Trophoblast cell (in vitro differentiated cells and primary cell): ENCODE data around the gene NUP205.

ENCODE experiments used
- DNase-seq, 2 donors: peaks; one replicate each; pipeline ENCODE4 v3.0.0-alpha.2; 2016
- H2AFZ ChIP-seq: 2 replicates; pipeline ENCODE4 v1.6.1; 2013; ENCODE audit warnings: low read length, moderate library complexity, mild to moderate bottlenecking; ENCODE audit not compliant: insufficient read depth, poor library complexity
- H2AK5ac ChIP-seq: 2 replicates; pipeline ENCODE4 v1.6.1; 2013; ENCODE audit warnings: mild to moderate bottlenecking, low read length
- H2BK120ac ChIP-seq: 2 replicates; pipeline ENCODE4 v1.6.1; 2013; ENCODE audit warnings: low read length, mild to moderate bottlenecking, moderate library complexity; ENCODE audit not compliant: insufficient read depth, poor library complexity
- H2BK12ac ChIP-seq: 2 replicates; pipeline ENCODE4 v1.6.1; 2013; ENCODE audit warnings: mild to moderate bottlenecking, low read length, moderate library complexity
- H2BK5ac ChIP-seq: 2 replicates; pipeline ENCODE4 v1.6.1; 2013; ENCODE audit warnings: low read length, low read depth, moderate library complexity, mild to moderate bottlenecking; ENCODE audit not compliant: poor library complexity
- H3K14ac ChIP-seq: 2 replicates; pipeline ENCODE4 v1.6.1; 2013; ENCODE audit warnings: mild to moderate bottlenecking, low read length
- H3K18ac ChIP-seq: 2 replicates; pipeline ENCODE4 v1.6.1; 2013; ENCODE audit warnings: mild to moderate bottlenecking, low read length
- H3K23ac ChIP-seq: 2 replicates; pipeline ENCODE4 v1.6.1; 2013; ENCODE audit warnings: low read length
- H3K27ac ChIP-seq: 2 replicates; pipeline ENCODE4 v1.5.1; 2013; ENCODE audit warnings: low read depth, mild to moderate bottlenecking, inconsistent platforms, low read length, moderate library complexity
- H3K27me3 ChIP-seq: 2 replicates; pipeline ENCODE4 v1.6.1; 2013; ENCODE audit warnings: inconsistent platforms, mild to moderate bottlenecking, low read length, moderate library complexity; ENCODE audit not compliant: insufficient read depth
- H3K36me3 ChIP-seq, 2 experiments: 1 replicate in 1 of 2; 2 replicates in 1 of 2; pipeline ENCODE4 v1.6.1; 2013; ENCODE audit warnings: low read length in 2 of 2, mild to moderate bottlenecking in 2 of 2, moderate library complexity in 1 of 2; ENCODE audit not compliant: insufficient read depth in 2 of 2, control insufficient read depth in 1 of 2
- H3K4ac ChIP-seq: 2 replicates; pipeline ENCODE4 v1.6.1; 2013; ENCODE audit warnings: low read depth, mild to moderate bottlenecking, low read length, moderate library complexity
- H3K4me1 ChIP-seq, 2 experiments: 1 replicate in 1 of 2; 2 replicates in 1 of 2; pipeline ENCODE4 v1.6.1; 2013; ENCODE audit warnings: low read length in 2 of 2, mild to moderate bottlenecking in 2 of 2, moderate library complexity in 1 of 2; ENCODE audit not compliant: insufficient read depth in 2 of 2, control insufficient read depth in 1 of 2
- H3K4me2 ChIP-seq: 2 replicates; pipeline ENCODE4 v1.6.1; 2013; ENCODE audit warnings: inconsistent platforms, mild to moderate bottlenecking, low read length, moderate library complexity
- H3K4me3 ChIP-seq: 2 replicates; pipeline ENCODE4 v1.5.1; 2013; ENCODE audit warnings: mild to moderate bottlenecking, low read depth, low read length, inconsistent platforms
- H3K79me1 ChIP-seq: one replicate; pipeline ENCODE4 v1.6.1; 2013; ENCODE audit warnings: low read length
- H3K79me2 ChIP-seq: 2 replicates; pipeline ENCODE4 v1.6.1; 2013; ENCODE audit warnings: low read length, mild to moderate bottlenecking; ENCODE audit not compliant: control insufficient read depth, insufficient read depth, poor library complexity
- H3K9ac ChIP-seq: 2 replicates; pipeline ENCODE4 v1.6.1; 2013; ENCODE audit warnings: mild to moderate bottlenecking, low read length
- H3K9me3 ChIP-seq: 2 replicates; pipeline ENCODE4 v1.6.1; 2013; ENCODE audit warnings: low read depth, mild to moderate bottlenecking, control low read depth, inconsistent platforms, low read length; ENCODE audit not compliant: insufficient read depth
- H4K12ac ChIP-seq: 2 replicates; pipeline ENCODE4 v1.6.1; 2013; ENCODE audit warnings: low read depth, mild to moderate bottlenecking, low read length, moderate library complexity
- H4K8ac ChIP-seq: 2 replicates; pipeline ENCODE4 v1.6.1; 2013; ENCODE audit warnings: low read depth, mild to moderate bottlenecking, low read length, moderate library complexity
- H4K91ac ChIP-seq: one replicate; pipeline ENCODE4 v1.6.1; 2013; ENCODE audit warnings: low read depth, mild to moderate bottlenecking, low read length, moderate library complexity
- WGBS: extraction: QIAGEN DNeasy Blood & Tissue Kit; methylation state at CpG from one replicate; pipeline ENCODE4 v1.1.7; 2013; ENCODE audit warnings: missing lambda C conversion rate; ENCODE audit not compliant: insufficient read length, insufficient coverage; ENCODE audit errors: extremely low coverage; 5-methylcytosine and 5-hydroxymethylcytosine counted together

Gene NUP205

GRCh38 chr7:135616136-135616535, 58.4 kb downstream of the NUP205 start:
- no peak overlapping the region for H3K9ac ChIP-seq
- H3K4ac ChIP-seq: no peak overlapping the region
- no peak overlapping the region for H3K23ac ChIP-seq
- H3K4me2 ChIP-seq: no peak overlapping the region
- no peaks in the 10 kb centered on the region for H3K27me3 ChIP-seq
- H3K79me2 ChIP-seq: no peaks in the 10 kb centered on the region
- no peaks in the 10 kb centered on the region for H3K4me1 ChIP-seq
- H2BK12ac ChIP-seq: no peak overlapping the region
- no peak overlapping the region for H4K91ac ChIP-seq
- H3K79me1 ChIP-seq: no peaks in the 10 kb centered on the region
- no peaks in the 10 kb centered on the region for H3K9me3 ChIP-seq
- no peak overlapping the region for H2BK120ac ChIP-seq
- no CpG with 5 or more reads among the region's 1 CpG for WGBS
- no peak overlapping the region for H4K8ac ChIP-seq
- no peak overlapping the region for H3K18ac ChIP-seq
- no peak overlapping the region for H2AK5ac ChIP-seq
- no peak overlapping the region for H4K12ac ChIP-seq
- no peak overlapping the region for H3K27ac ChIP-seq
- H2AFZ ChIP-seq: no peak overlapping the region
- H2BK5ac ChIP-seq: no peak overlapping the region
- peaks cover 14 to 26% of the 10 kb centered on the region in 2 experiments for H3K36me3 ChIP-seq
- H3K14ac ChIP-seq: no peak overlapping the region
- no peak for DNase-seq
- no peak overlapping the region for H3K4me3 ChIP-seq

- Histone ChIP-seq H3K27ac (no peak overlapping the region), H3K14ac (no peak overlapping the region), H2AK5ac (no peak overlapping the region)
These were observed 60.1 kb downstream of the NUP205 start for GRCh38 chr7:135617781-135618180.

DNA sequence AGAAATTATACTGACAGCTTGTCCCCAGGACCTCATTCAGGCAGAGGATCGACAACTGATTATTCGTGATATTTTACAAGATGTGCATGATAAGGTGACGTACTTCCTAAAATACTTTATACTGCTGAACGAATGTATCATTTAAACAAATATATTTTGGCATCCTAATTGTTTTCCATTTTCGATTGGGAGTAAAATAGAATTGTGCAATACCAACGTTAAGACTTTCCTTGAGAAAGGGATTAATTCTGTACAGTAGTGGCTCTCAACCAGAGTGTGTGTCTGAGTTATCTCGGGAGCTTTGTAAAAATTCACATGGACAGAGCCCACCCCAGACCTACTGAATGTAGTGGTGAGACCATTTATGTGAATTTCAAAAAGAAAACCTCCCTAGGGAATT, 60.8 kb downstream of the NUP205 start:
- Histone ChIP-seq H3K27me3 (no peaks in the 10 kb centered on the region), H3K9ac (no peak overlapping the region), H3K9me3 (no peaks in the 10 kb centered on the region), H3K14ac (no peak overlapping the region), H3K4me3 (no peak overlapping the region), H3K18ac (no peak overlapping the region), H3K23ac (no peak overlapping the region), H3K27ac (no peak overlapping the region), H4K91ac (no peak overlapping the region), H4K8ac (no peak overlapping the region), H2BK5ac (no peak overlapping the region), H3K79me1 (no peaks in the 10 kb centered on the region), H3K36me3 (peaks cover 16 to 28% of the 10 kb centered on the region in 2 experiments), H3K79me2 (no peaks in the 10 kb centered on the region), H3K4me1 (no peaks in the 10 kb centered on the region), H4K12ac (no peak overlapping the region), H2AK5ac (no peak overlapping the region), H2BK120ac (no peak overlapping the region), H3K4me2 (no peak overlapping the region), H2AFZ (no peak overlapping the region), H3K4ac (no peak overlapping the region), H2BK12ac (no peak overlapping the region)
- no peak for DNase-seq
- no CpG with 5 or more reads among the region's 7 CpGs for WGBS

More at GRCh38 chr7:135617781-135618180, 60.1 kb downstream of the NUP205 start:
- no peak overlapping the region for H4K8ac ChIP-seq
- no CpG with 5 or more reads among the region's 2 CpGs for WGBS
- H2BK5ac ChIP-seq: no peak overlapping the region
- H3K4me1 ChIP-seq: no peaks in the 10 kb centered on the region
- H2BK120ac ChIP-seq: no peak overlapping the region
- no peak overlapping the region for H3K4me2 ChIP-seq
- H3K36me3 ChIP-seq: peaks cover 15 to 25% of the 10 kb centered on the region in 2 experiments
- H3K4me3 ChIP-seq: no peak overlapping the region
- H3K4ac ChIP-seq: no peak overlapping the region
- H4K12ac ChIP-seq: no peak overlapping the region
- H3K23ac ChIP-seq: no peak overlapping the region
- no peaks in the 10 kb centered on the region for H3K27me3 ChIP-seq
- no peak overlapping the region for H3K18ac ChIP-seq
- no peak overlapping the region for H3K9ac ChIP-seq
- no peaks in the 10 kb centered on the region for H3K79me2 ChIP-seq
- no peak overlapping the region for H2BK12ac ChIP-seq
- H4K91ac ChIP-seq: no peak overlapping the region
- H3K79me1 ChIP-seq: no peaks in the 10 kb centered on the region
- no peak overlapping the region for H2AFZ ChIP-seq
- no peaks in the 10 kb centered on the region for H3K9me3 ChIP-seq
- DNase-seq: no peak

DNA sequence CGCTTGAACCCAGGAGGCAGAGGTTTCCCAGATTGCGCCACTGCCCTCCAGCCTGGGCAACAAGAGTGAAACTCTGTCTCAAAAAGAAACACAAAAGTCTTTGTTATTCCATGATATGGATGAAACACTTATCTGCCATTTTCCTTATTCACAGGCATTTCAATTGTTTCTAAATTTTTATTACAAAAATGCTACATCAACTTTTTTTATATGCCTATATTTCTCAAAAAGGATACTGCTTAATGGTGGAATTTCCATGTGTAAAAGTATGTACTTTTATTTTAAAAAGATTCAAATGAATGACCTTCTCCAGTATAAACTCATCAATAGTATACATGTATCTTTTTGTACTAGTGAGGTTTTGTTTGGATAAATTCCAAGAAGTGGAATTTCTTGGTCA, 62.7 kb downstream of the NUP205 start:
- H4K8ac ChIP-seq: no peak overlapping the region
- H3K9me3 ChIP-seq: no peaks in the 10 kb centered on the region
- no peaks in the 10 kb centered on the region for H3K4me1 ChIP-seq
- H2BK5ac ChIP-seq: no peak overlapping the region
- no CpG with 5 or more reads among the region's 2 CpGs for WGBS
- no peak overlapping the region for H3K4ac ChIP-seq
- no peak for DNase-seq
- no peak overlapping the region for H3K23ac ChIP-seq
- no peak overlapping the region for H3K27ac ChIP-seq
- H3K36me3 ChIP-seq: peaks cover 21 to 35% of the 10 kb centered on the region in 2 experiments
- no peak overlapping the region for H4K91ac ChIP-seq
- H2AFZ ChIP-seq: no peak overlapping the region
- H2AK5ac ChIP-seq: no peak overlapping the region
- no peak overlapping the region for H3K4me3 ChIP-seq
- no peak overlapping the region for H4K12ac ChIP-seq
- no peak overlapping the region for H3K18ac ChIP-seq
- H3K79me1 ChIP-seq: no peaks in the 10 kb centered on the region
- H3K14ac ChIP-seq: no peak overlapping the region
- H2BK12ac ChIP-seq: no peak overlapping the region
- H3K9ac ChIP-seq: no peak overlapping the region
- H3K27me3 ChIP-seq: no peaks in the 10 kb centered on the region
- H3K4me2 ChIP-seq: no peak overlapping the region
- H2BK120ac ChIP-seq: no peak overlapping the region
- no peaks in the 10 kb centered on the region for H3K79me2 ChIP-seq
